ENCODE results near the gene RAB7A.

- no peak for TF ChIP-seq CTCF (IDR thresholded peaks at IDR 0.05)
- TF ChIP-seq POLR2A (IDR thresholded peaks at IDR 0.05), result no peak
Measured at GRCh38 chr3:128730471-128730870, 4.5 kb downstream of the RAB7A start.
